NCI-H748 (cell line): ENCODE results near the gene NUTF2.

Source experiments
- DNase-seq: peaks from one replicate; lab custom pipeline; 2025; ENCODE audit not compliant: unreplicated experiment; lab: John Stamatoyannopoulos, UW

Gene NUTF2

GRCh38 chr16:67917140-67917851 is 70.6 kb downstream of the NUTF2 start:
- no peak for DNase-seq

- DNase-seq = no peak
These were observed 71.1 kb downstream of the NUTF2 start for GRCh38 chr16:67917852-67918236.

GRCh38 chr16:67919622-67920221 is 73.0 kb downstream of the NUTF2 start:
- DNase-seq = no peak
